ENCODE measurements around the gene RNASEH2C. TPM values are rescaled to one million over a fixed set of nuclear protein-coding genes. Genes with fewer than 3 reads are reported as not detected.
"Not testable (repeated sequence)": the region's sequence is repeated elsewhere in the genome, so short reads cannot be mapped to it uniquely, and the experiment has no call there.

RNASEH2C gene
- total RNA-seq, 1 donor from 2014 or later, result 39.7 TPM

- DNase-seq, result peak; percentile 78
- H3K9me3 ChIP-seq (replicated peaks); intact Hi-C loops (cut with micrococcal nuclease); H3K27me3 ChIP-seq (ENCODE audit: low read depth); H3K36me3 ChIP-seq; H3K27ac ChIP-seq (replicated peaks): not testable (repeated sequence)
- TF ChIP-seq CTCF (IDR thresholded peaks at IDR 0.05; ENCODE audit: borderline replicate concordance), result peak; percentile 85
- Histone ChIP-seq H3K4me3 (peak overlapping the region; percentile 48), H3K4me1 (peaks cover 15% of the 10 kb centered on the region)
Observed at GRCh38 chr11:65706303-65706763, 14.3 kb downstream of the RNASEH2C start.

DNA sequence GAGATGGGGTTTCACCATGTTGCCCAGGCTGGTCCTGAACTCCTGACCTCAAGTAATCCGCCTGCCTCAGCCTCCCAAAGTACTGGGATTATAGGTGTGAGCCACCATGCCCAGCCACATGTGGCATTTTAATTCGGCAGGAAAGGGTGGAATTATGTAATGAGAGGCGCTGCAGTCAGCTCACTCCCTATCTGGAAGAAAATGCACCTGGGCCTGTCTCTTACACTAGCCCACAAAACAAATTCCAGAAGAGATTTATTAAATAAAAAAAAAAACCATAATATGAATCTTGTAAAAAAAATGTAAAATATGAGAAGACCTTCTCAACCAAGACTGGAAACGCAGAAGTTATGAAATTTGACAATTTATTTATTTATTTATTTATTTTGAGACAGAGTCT is 16.8 kb downstream of the RNASEH2C start:
- intact Hi-C loops (cut with micrococcal nuclease), result no loop called here
- TF ChIP-seq CTCF (IDR thresholded peaks at IDR 0.05; ENCODE audit: borderline replicate concordance), result no peak
- no peaks in the 10 kb centered on the region for H3K36me3 ChIP-seq

DNA sequence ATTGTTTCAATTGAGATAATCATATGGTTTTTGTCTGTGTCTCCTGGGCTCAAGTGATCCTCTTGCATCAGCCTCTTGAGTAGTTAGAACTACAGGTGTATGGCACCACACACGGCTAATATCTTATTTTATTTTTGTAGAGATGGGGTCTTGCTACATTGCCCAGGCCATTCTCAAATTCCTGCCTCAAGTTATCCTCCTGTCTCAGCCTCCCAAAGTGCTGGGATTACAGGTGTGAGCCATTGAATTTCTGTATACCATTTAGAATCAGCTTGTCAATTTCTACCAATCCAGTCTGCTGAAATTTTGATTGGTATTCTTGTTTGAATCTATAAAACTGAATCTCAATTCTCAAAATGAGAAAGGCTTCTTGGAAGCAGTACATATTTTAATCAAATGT is 18.9 kb downstream of the RNASEH2C start:
- no peaks in the 10 kb centered on the region for H3K27me3 ChIP-seq (ENCODE audit: low read depth)
- no peaks in the 10 kb centered on the region for H3K36me3 ChIP-seq
- no peak overlapping the region for H3K4me3 ChIP-seq
- DNase-seq, result no peak
- intact Hi-C loops (cut with micrococcal nuclease), result no loop called here
- no peak for TF ChIP-seq CTCF (IDR thresholded peaks at IDR 0.05; ENCODE audit: borderline replicate concordance)
- no peak overlapping the region for H3K27ac ChIP-seq (replicated peaks)
- H3K9me3 ChIP-seq (replicated peaks), result no peaks in the 10 kb centered on the region
- H3K4me1 ChIP-seq, result peaks cover 9% of the 10 kb centered on the region

More for the DNA sequence above, 16.8 kb downstream of the RNASEH2C start:
- H3K27me3 ChIP-seq (ENCODE audit: low read depth), result no peaks in the 10 kb centered on the region
- H3K9me3 ChIP-seq (replicated peaks), result no peaks in the 10 kb centered on the region
- no peak overlapping the region for H3K4me3 ChIP-seq
- no peak overlapping the region for H3K27ac ChIP-seq (replicated peaks)
- peaks cover 3% of the 10 kb centered on the region for H3K4me1 ChIP-seq
- DNase-seq, result no peak

GRCh38 chr11:65700399-65700798 is 20.2 kb downstream of the RNASEH2C start:
- Histone ChIP-seq H3K27ac (replicated peaks) (no peak overlapping the region), H3K4me1 (peaks cover 17% of the 10 kb centered on the region), H3K36me3 (no peaks in the 10 kb centered on the region), H3K9me3 (replicated peaks) (no peaks in the 10 kb centered on the region), H3K4me3 (no peak overlapping the region), H3K27me3 (ENCODE audit: low read depth) (no peaks in the 10 kb centered on the region)
- DNase-seq, result no peak
- TF ChIP-seq CTCF (IDR thresholded peaks at IDR 0.05; ENCODE audit: borderline replicate concordance), result no peak
- intact Hi-C loops (cut with micrococcal nuclease), result no loop called here

GRCh38 chr11:65699306-65699705 is 21.3 kb downstream of the RNASEH2C start:
- no peak overlapping the region for H3K4me3 ChIP-seq
- peaks cover 18% of the 10 kb centered on the region for H3K4me1 ChIP-seq
- H3K27ac ChIP-seq (replicated peaks), result no peak overlapping the region
- TF ChIP-seq CTCF (IDR thresholded peaks at IDR 0.05; ENCODE audit: borderline replicate concordance), result no peak
- intact Hi-C loops (cut with micrococcal nuclease), result no loop called here
- no peaks in the 10 kb centered on the region for H3K9me3 ChIP-seq (replicated peaks)
- no peak for DNase-seq
- no peaks in the 10 kb centered on the region for H3K36me3 ChIP-seq
- H3K27me3 ChIP-seq (ENCODE audit: low read depth), result no peaks in the 10 kb centered on the region

All from left ventricle myocardium inferior (tissue), 1 donor.